SJCRH30 (cell line): Measurements from ENCODE around the gene ZNF619. TPM values are rescaled to one million over a fixed set of nuclear protein-coding genes. Genes with fewer than 3 reads are reported as not detected.
A peak's percentile ranks its signal among the peaks of the same experiment; 100 is the strongest.
"Not testable (repeated sequence)": the region's sequence is repeated elsewhere in the genome, so short reads cannot be mapped to it uniquely, and the experiment has no call there.

ENCODE experiments used
- DNase-seq, 2 experiments: peaks; one replicate each; pipeline ENCODE4 v3.0.0-alpha.2; 2015 to 2020
- H3K27ac ChIP-seq: fragments of 250-450 bp; sonication (Bioruptor Pico); 2 replicates; pipeline ENCODE4 v1.5.1; 2020; ENCODE audit warnings: mild to moderate bottlenecking, moderate library complexity
- H3K27me3 ChIP-seq: fragments of 250-450 bp; sonication (Bioruptor Pico); 2 replicates; pipeline ENCODE4 v1.5.1; 2020; ENCODE audit warnings: mild to moderate bottlenecking, moderate library complexity
- H3K36me3 ChIP-seq: fragments of 250-450 bp; sonication (Bioruptor Pico); 2 replicates; pipeline ENCODE4 v1.5.1; 2020; ENCODE audit warnings: mild to moderate bottlenecking, moderate library complexity
- H3K4me1 ChIP-seq: fragments of 250-450 bp; sonication (Bioruptor Pico); 2 replicates; pipeline ENCODE4 v1.5.1; 2020; ENCODE audit warnings: mild to moderate bottlenecking, moderate library complexity
- H3K4me3 ChIP-seq: fragments of 250-450 bp; sonication (Bioruptor Pico); 2 replicates; pipeline ENCODE4 v1.5.1; 2020; ENCODE audit warnings: mild to moderate bottlenecking, moderate library complexity
- H3K9me3 ChIP-seq: fragments of 250-450 bp; sonication (Bioruptor Pico); replicated peaks from 2 replicates; pipeline ENCODE4 v1.5.1; 2020; ENCODE audit warnings: mild to moderate bottlenecking, moderate library complexity
- total RNA-seq: library from RNA; depleted of rRNA; stranded (reverse); fragments of >200 nt; shearing (Covaris generic); gene quantifications from 2 replicates; pipeline ENCODE4 v1.2.3, GENCODE V29; 2014

ZNF619 gene
- total RNA-seq, 1 experiment from 2014 or later = 3.4 TPM

GRCh38 chr3:40456940-40457823 is 19.7 kb upstream of the ZNF619 start, which contains the start of gene RPL14:
Gene RPL14, plus strand, starts transcription at chr3:40457339. Its CDS starts 133 bp downstream, at chr3:40457472.
- Histone ChIP-seq H3K4me3 (peak within 1 kb of the TSS; percentile 84), H3K27ac (peak within 1 kb of the TSS; percentile 80), H3K9me3 (no peaks in the 10 kb centered on the region), H3K27me3 (no peaks in the 10 kb centered on the region), H3K4me1 (peaks cover 4% of the 10 kb centered on the region; the same call in 1 of the 2 replicates), H3K36me3 (peaks cover 39% of the 10 kb centered on the region)
- peak; percentile 89 to 90 for DNase-seq

DNA sequence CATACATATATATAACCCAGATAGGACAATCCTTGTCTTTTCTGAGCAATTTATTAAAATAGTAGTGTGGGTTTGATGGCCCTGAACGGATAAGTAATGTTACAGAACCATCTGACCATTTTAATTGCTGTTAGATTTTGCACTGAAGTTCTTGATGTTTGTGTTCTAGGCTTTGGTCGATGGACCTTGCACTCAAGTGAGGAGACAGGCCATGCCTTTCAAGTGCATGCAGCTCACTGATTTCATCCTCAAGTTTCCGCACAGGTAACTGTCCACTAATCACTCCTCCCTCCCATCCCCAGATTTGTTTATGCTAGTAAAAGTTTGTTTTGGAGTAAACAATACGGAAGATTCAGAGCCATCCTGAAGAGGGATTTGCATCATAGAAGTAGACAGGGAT is 18.4 kb upstream of the ZNF619 start:
- Histone ChIP-seq H3K4me3 (peak overlapping the region; percentile 84), H3K9me3 (no peaks in the 10 kb centered on the region), H3K27ac (no peak overlapping the region), H3K36me3 (peaks cover 50% of the 10 kb centered on the region), H3K4me1 (no peaks in the 10 kb centered on the region), H3K27me3 (no peaks in the 10 kb centered on the region)
- no peak for DNase-seq

GRCh38 chr3:40460481-40460880 is 16.4 kb upstream of the ZNF619 start:
- not testable (repeated sequence) for DNase-seq
- peaks cover 58% of the 10 kb centered on the region for H3K36me3 ChIP-seq

GRCh38 chr3:40461161-40461560 is 15.8 kb upstream of the ZNF619 start:
- H3K27ac ChIP-seq = no peak overlapping the region
- H3K36me3 ChIP-seq = peaks cover 58% of the 10 kb centered on the region
- H3K4me1 ChIP-seq = no peaks in the 10 kb centered on the region

More at GRCh38 chr3:40460481-40460880, 16.4 kb upstream of the ZNF619 start:
- H3K4me1 ChIP-seq, H3K27me3 ChIP-seq, H3K4me3 ChIP-seq, H3K27ac ChIP-seq, H3K9me3 ChIP-seq: not testable (repeated sequence)

GRCh38 chr3:40462838-40463237 is 14.1 kb upstream of the ZNF619 start:
- H3K27me3 ChIP-seq, H3K4me1 ChIP-seq, H3K27ac ChIP-seq, H3K4me3 ChIP-seq, DNase-seq, H3K9me3 ChIP-seq: not testable (repeated sequence)
- H3K36me3 ChIP-seq = peaks cover 56% of the 10 kb centered on the region

More at GRCh38 chr3:40461161-40461560, 15.8 kb upstream of the ZNF619 start:
- Histone ChIP-seq H3K4me3 (no peak overlapping the region), H3K27me3 (no peaks in the 10 kb centered on the region), H3K9me3 (no peaks in the 10 kb centered on the region)
- DNase-seq = no peak

- Histone ChIP-seq H3K36me3 (peaks cover 49% of the 10 kb centered on the region), H3K4me1 (no peaks in the 10 kb centered on the region), H3K27ac (no peak overlapping the region), H3K9me3 (no peaks in the 10 kb centered on the region), H3K4me3 (no peak overlapping the region), H3K27me3 (no peaks in the 10 kb centered on the region)
- DNase-seq = no peak
These were observed 13.3 kb upstream of the ZNF619 start for GRCh38 chr3:40463579-40463978.

GRCh38 chr3:40464339-40465110 is 12.4 kb upstream of the ZNF619 start:
- Histone ChIP-seq H3K27ac (no peak overlapping the region), H3K27me3 (no peaks in the 10 kb centered on the region), H3K9me3 (no peaks in the 10 kb centered on the region), H3K4me1 (no peaks in the 10 kb centered on the region), H3K4me3 (no peak overlapping the region), H3K36me3 (peaks cover 40% of the 10 kb centered on the region)
- no peak for DNase-seq

DNA sequence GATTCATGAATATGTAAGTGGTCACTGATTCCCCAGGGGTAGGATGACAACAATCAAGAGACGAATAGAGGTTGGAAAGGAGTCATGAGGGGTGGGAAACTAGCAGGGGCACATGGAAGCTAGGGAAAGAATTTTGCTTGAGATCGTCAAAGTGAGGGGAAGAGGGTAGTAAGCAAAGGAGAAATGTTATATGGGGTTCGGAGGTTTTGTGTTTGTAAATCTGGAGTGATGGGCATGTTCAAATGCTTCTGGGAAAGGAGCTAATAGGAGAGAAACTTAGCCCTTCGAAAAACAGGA is 11.9 kb upstream of the ZNF619 start:
- no peak overlapping the region for H3K27ac ChIP-seq
- peaks cover 37% of the 10 kb centered on the region for H3K36me3 ChIP-seq
- H3K27me3 ChIP-seq = no peaks in the 10 kb centered on the region
- H3K4me3 ChIP-seq = no peak overlapping the region
- H3K9me3 ChIP-seq = no peaks in the 10 kb centered on the region
- no peak for DNase-seq
- no peaks in the 10 kb centered on the region for H3K4me1 ChIP-seq

- Histone ChIP-seq H3K4me3 (no peak overlapping the region), H3K36me3 (peaks cover 34% of the 10 kb centered on the region), H3K27ac (no peak overlapping the region), H3K27me3 (no peaks in the 10 kb centered on the region), H3K4me1 (no peaks in the 10 kb centered on the region), H3K9me3 (no peaks in the 10 kb centered on the region)
- DNase-seq = no peak
These were observed 11.5 kb upstream of the ZNF619 start for GRCh38 chr3:40465456-40465855.

GRCh38 chr3:40468018-40468417 is 8.9 kb upstream of the ZNF619 start:
- H3K9me3 ChIP-seq = no peaks in the 10 kb centered on the region
- no peak overlapping the region for H3K27ac ChIP-seq
- H3K4me3 ChIP-seq = no peak overlapping the region
- no peak for DNase-seq
- no peaks in the 10 kb centered on the region for H3K4me1 ChIP-seq
- peaks cover 13% of the 10 kb centered on the region for H3K36me3 ChIP-seq
- H3K27me3 ChIP-seq = no peaks in the 10 kb centered on the region

DNA sequence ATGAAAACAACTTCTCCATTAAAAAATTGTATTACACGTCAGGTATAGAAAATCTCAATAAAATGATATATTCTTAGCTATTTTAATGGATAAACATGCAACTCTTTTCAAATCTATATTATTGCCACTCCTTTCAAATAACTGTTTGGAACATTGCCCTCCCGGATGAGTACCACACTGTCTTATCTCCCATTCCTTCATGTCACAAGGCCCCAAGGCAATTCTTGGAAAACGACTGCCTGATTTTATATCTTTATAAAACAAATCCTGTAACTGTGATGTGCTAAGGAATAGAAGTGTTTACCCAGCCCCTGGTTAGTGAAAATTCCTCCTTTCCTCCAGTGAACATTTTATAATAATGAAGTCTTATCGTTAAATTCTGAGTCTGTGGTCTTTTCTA is 6.2 kb upstream of the ZNF619 start:
- H3K36me3 ChIP-seq = no peaks in the 10 kb centered on the region
- H3K27ac ChIP-seq = no peak overlapping the region
- no peak for DNase-seq
- H3K27me3 ChIP-seq = no peaks in the 10 kb centered on the region
- no peaks in the 10 kb centered on the region for H3K4me1 ChIP-seq
- H3K4me3 ChIP-seq = no peak overlapping the region
- H3K9me3 ChIP-seq = no peaks in the 10 kb centered on the region

GRCh38 chr3:40477666-40478065 is 744 bp downstream of the ZNF619 start:
- Histone ChIP-seq H3K27ac (no peak overlapping the region), H3K36me3 (no peaks in the 10 kb centered on the region), H3K27me3 (no peaks in the 10 kb centered on the region), H3K9me3 (no peaks in the 10 kb centered on the region), H3K4me1 (no peaks in the 10 kb centered on the region), H3K4me3 (peak overlapping the region; percentile 80)
- DNase-seq = no peak

- Histone ChIP-seq H3K36me3 (no peaks in the 10 kb centered on the region), H3K9me3 (no peaks in the 10 kb centered on the region), H3K27me3 (no peaks in the 10 kb centered on the region), H3K27ac (no peak overlapping the region), H3K4me1 (no peaks in the 10 kb centered on the region), H3K4me3 (no peak overlapping the region)
- no peak for DNase-seq
These were observed 10.2 kb downstream of the ZNF619 start for GRCh38 chr3:40487172-40487571.

- H3K9me3 ChIP-seq = no peaks in the 10 kb centered on the region
- no peaks in the 10 kb centered on the region for H3K27me3 ChIP-seq
- no peaks in the 10 kb centered on the region for H3K36me3 ChIP-seq
- no peak for DNase-seq
- H3K4me3 ChIP-seq = no peak overlapping the region
- H3K27ac ChIP-seq = no peak overlapping the region
- no peaks in the 10 kb centered on the region for H3K4me1 ChIP-seq
These were observed 14.0 kb downstream of the ZNF619 start for GRCh38 chr3:40490916-40491315.

GRCh38 chr3:40494698-40495097 is 17.8 kb downstream of the ZNF619 start:
- Histone ChIP-seq H3K4me1 (no peaks in the 10 kb centered on the region), H3K27ac (no peak overlapping the region), H3K27me3 (no peaks in the 10 kb centered on the region), H3K4me3 (no peak overlapping the region), H3K36me3 (no peaks in the 10 kb centered on the region), H3K9me3 (no peaks in the 10 kb centered on the region)
- DNase-seq = no peak
